ENCODE data around the gene ANXA5.

The ANXA5 gene

GRCh38 chr4:121655320-121656268 lies 41.2 kb downstream of the ANXA5 start:
- no peak overlapping the region for H2AFZ ChIP-seq (ENCODE audit: low read depth)
- no peak overlapping the region for H3K27ac ChIP-seq
- TF ChIP-seq CTCF (conservative IDR thresholded peaks at IDR 0.05; ENCODE audit: low read depth, low read length): no peak
- no peaks in the 10 kb centered on the region for H4K20me1 ChIP-seq (ENCODE audit: insufficient read depth)
- no peaks in the 10 kb centered on the region for H3K27me3 ChIP-seq (ENCODE audit: insufficient read depth, low read depth)
- H3K4me3 ChIP-seq (IDR thresholded peaks at IDR 0.05; ENCODE audit: insufficient read depth, low read depth, low read length): no peak overlapping the region
- no peak overlapping the region for H3K9ac ChIP-seq
- no peaks in the 10 kb centered on the region for H3K36me3 ChIP-seq (ENCODE audit: insufficient read depth)
- no peaks in the 10 kb centered on the region for H3K4me1 ChIP-seq (ENCODE audit: low read depth, poor library complexity, severe bottlenecking)
- no peaks in the 10 kb centered on the region for H3K79me2 ChIP-seq (ENCODE audit: insufficient read depth, low read depth)
- no peak overlapping the region for H3K4me2 ChIP-seq

GRCh38 chr4:121654738-121655137 lies 42.0 kb downstream of the ANXA5 start:
- Histone ChIP-seq H3K4me1 (ENCODE audit: low read depth, poor library complexity, severe bottlenecking) (no peaks in the 10 kb centered on the region), H3K27ac (no peak overlapping the region), H3K4me3 (IDR thresholded peaks at IDR 0.05; ENCODE audit: insufficient read depth, low read depth, low read length) (no peak overlapping the region), H3K36me3 (ENCODE audit: insufficient read depth) (no peaks in the 10 kb centered on the region), H3K79me2 (ENCODE audit: insufficient read depth, low read depth) (no peaks in the 10 kb centered on the region), H4K20me1 (ENCODE audit: insufficient read depth) (no peaks in the 10 kb centered on the region), H3K27me3 (ENCODE audit: insufficient read depth, low read depth) (no peaks in the 10 kb centered on the region), H3K9ac (no peak overlapping the region), H2AFZ (ENCODE audit: low read depth) (no peak overlapping the region), H3K4me2 (no peak overlapping the region)
- no peak for TF ChIP-seq CTCF (conservative IDR thresholded peaks at IDR 0.05; ENCODE audit: low read depth, low read length)

- H2AFZ ChIP-seq (ENCODE audit: low read depth): no peak overlapping the region
- no peak overlapping the region for H3K9ac ChIP-seq
- no peak overlapping the region for H3K27ac ChIP-seq
- no peaks in the 10 kb centered on the region for H3K79me2 ChIP-seq (ENCODE audit: insufficient read depth, low read depth)
- no peaks in the 10 kb centered on the region for H3K4me1 ChIP-seq (ENCODE audit: low read depth, poor library complexity, severe bottlenecking)
- no peak overlapping the region for H3K4me3 ChIP-seq (IDR thresholded peaks at IDR 0.05; ENCODE audit: insufficient read depth, low read depth, low read length)
- H4K20me1 ChIP-seq (ENCODE audit: insufficient read depth): no peaks in the 10 kb centered on the region
- no peaks in the 10 kb centered on the region for H3K36me3 ChIP-seq (ENCODE audit: insufficient read depth)
- TF ChIP-seq CTCF (conservative IDR thresholded peaks at IDR 0.05; ENCODE audit: low read depth, low read length): no peak
- H3K27me3 ChIP-seq (ENCODE audit: insufficient read depth, low read depth): no peaks in the 10 kb centered on the region
- H3K4me2 ChIP-seq: no peak overlapping the region
Observed at GRCh38 chr4:121653986-121654385, 42.8 kb downstream of the ANXA5 start.

- no peak overlapping the region for H3K4me2 ChIP-seq
- no peak for TF ChIP-seq CTCF (conservative IDR thresholded peaks at IDR 0.05; ENCODE audit: low read depth, low read length)
- no peak overlapping the region for H3K9ac ChIP-seq
- H3K27ac ChIP-seq: no peak overlapping the region
- H4K20me1 ChIP-seq (ENCODE audit: insufficient read depth): no peaks in the 10 kb centered on the region
- no peaks in the 10 kb centered on the region for H3K79me2 ChIP-seq (ENCODE audit: insufficient read depth, low read depth)
- H3K36me3 ChIP-seq (ENCODE audit: insufficient read depth): no peaks in the 10 kb centered on the region
- no peaks in the 10 kb centered on the region for H3K27me3 ChIP-seq (ENCODE audit: insufficient read depth, low read depth)
- no peaks in the 10 kb centered on the region for H3K4me1 ChIP-seq (ENCODE audit: low read depth, poor library complexity, severe bottlenecking)
- no peak overlapping the region for H3K4me3 ChIP-seq (IDR thresholded peaks at IDR 0.05; ENCODE audit: insufficient read depth, low read depth, low read length)
- no peak overlapping the region for H2AFZ ChIP-seq (ENCODE audit: low read depth)
Observed at GRCh38 chr4:121653214-121653613, 43.6 kb downstream of the ANXA5 start.
